Measurements from ENCODE around the gene UCHL3.
"Not testable (repeated sequence)": the region's sequence is repeated elsewhere in the genome, so short reads cannot be mapped to it uniquely, and the experiment has no call there.

UCHL3 gene

DNA sequence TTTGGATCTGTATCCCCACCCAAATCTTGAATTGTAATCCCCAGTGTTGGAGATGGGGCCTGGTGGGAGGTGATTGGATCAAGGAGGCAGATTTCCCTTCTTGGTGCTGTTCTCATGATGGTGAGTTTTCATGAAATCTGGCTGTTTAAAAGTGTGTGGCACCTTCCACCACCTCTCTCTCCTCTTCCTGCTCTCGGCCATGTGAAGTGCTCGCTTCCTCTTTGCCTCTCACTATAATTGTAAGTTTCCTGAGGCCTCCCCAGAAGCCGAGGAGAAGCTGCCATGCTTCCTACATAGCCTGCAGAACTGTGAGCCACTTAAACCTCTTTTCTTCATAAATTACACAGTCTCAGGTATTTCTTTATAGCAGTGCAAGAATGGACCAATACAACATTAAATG, 27.6 kb upstream of the UCHL3 start:
- Histone ChIP-seq H3K36me3 (ENCODE audit: insufficient read depth, low read length) (peaks cover 13% of the 10 kb centered on the region), H3K4me3 (ENCODE audit: low read length) (no peak overlapping the region), H3K9me3 (replicated peaks; ENCODE audit: low read length) (no peaks in the 10 kb centered on the region), H3K4me2 (ENCODE audit: low read length) (no peak overlapping the region), H3K27me3 (ENCODE audit: control insufficient read depth, insufficient read depth, low read length) (no peaks in the 10 kb centered on the region), H3K9ac (ENCODE audit: low read depth, low read length) (no peak overlapping the region), H3K4me1 (ENCODE audit: control insufficient read depth, insufficient read depth, low read length) (no peaks in the 10 kb centered on the region)

DNA sequence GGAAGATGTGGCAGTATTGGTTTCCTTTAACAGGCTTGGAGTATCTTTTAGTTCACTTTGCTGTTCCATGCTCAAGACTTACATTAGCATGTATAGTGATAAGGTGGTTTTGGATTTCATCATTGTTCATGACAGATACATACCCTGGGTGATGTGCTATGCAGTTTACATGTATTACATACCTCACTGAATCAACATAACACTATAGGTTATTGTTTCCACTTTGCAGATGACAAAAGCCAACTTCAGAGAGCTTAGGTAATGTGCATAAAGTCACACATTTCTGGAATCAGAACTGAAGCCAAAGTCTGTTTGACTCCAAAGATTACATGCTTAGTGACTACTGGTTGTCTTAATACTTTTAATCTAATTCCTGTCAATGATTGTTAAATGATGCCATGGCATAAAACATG, 19.0 kb upstream of the UCHL3 start:
- Histone ChIP-seq H3K27me3 (ENCODE audit: control insufficient read depth, insufficient read depth, low read length) (no peaks in the 10 kb centered on the region), H3K9me3 (replicated peaks; ENCODE audit: low read length) (no peaks in the 10 kb centered on the region), H3K4me3 (ENCODE audit: low read length) (no peak overlapping the region), H3K4me1 (ENCODE audit: control insufficient read depth, insufficient read depth, low read length) (no peaks in the 10 kb centered on the region), H3K36me3 (ENCODE audit: insufficient read depth, low read length) (peaks cover 27% of the 10 kb centered on the region), H3K9ac (ENCODE audit: low read depth, low read length) (no peak overlapping the region), H3K4me2 (ENCODE audit: low read length) (no peak overlapping the region)

DNA sequence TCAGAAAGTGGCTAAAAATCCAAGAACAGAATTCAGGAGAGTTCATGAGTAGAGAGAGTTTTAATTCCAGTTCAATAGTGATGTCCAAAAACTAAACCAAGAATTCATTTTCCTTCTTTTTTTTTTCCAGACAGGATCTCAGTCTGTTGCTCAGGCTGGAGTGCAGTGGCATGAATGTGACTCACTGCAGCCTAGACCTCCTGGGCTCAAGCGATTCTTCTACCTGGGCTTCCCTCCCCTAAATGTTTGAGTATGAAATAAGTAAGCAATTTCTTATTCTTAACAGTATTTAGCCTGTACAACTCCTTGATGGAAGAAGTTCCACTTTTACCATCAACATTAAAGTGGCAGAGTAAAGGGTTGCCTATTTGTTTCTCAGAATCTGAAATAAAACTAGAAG, 15.7 kb upstream of the UCHL3 start:
- Histone ChIP-seq H3K4me3 (ENCODE audit: low read length) (no peak overlapping the region), H3K4me1 (ENCODE audit: control insufficient read depth, insufficient read depth, low read length) (peaks cover 12% of the 10 kb centered on the region), H3K27me3 (ENCODE audit: control insufficient read depth, insufficient read depth, low read length) (no peaks in the 10 kb centered on the region), H3K36me3 (ENCODE audit: insufficient read depth, low read length) (peaks cover 12% of the 10 kb centered on the region), H3K9me3 (replicated peaks; ENCODE audit: low read length) (no peaks in the 10 kb centered on the region), H3K4me2 (ENCODE audit: low read length) (no peak overlapping the region), H3K9ac (ENCODE audit: low read depth, low read length) (no peak overlapping the region)

DNA sequence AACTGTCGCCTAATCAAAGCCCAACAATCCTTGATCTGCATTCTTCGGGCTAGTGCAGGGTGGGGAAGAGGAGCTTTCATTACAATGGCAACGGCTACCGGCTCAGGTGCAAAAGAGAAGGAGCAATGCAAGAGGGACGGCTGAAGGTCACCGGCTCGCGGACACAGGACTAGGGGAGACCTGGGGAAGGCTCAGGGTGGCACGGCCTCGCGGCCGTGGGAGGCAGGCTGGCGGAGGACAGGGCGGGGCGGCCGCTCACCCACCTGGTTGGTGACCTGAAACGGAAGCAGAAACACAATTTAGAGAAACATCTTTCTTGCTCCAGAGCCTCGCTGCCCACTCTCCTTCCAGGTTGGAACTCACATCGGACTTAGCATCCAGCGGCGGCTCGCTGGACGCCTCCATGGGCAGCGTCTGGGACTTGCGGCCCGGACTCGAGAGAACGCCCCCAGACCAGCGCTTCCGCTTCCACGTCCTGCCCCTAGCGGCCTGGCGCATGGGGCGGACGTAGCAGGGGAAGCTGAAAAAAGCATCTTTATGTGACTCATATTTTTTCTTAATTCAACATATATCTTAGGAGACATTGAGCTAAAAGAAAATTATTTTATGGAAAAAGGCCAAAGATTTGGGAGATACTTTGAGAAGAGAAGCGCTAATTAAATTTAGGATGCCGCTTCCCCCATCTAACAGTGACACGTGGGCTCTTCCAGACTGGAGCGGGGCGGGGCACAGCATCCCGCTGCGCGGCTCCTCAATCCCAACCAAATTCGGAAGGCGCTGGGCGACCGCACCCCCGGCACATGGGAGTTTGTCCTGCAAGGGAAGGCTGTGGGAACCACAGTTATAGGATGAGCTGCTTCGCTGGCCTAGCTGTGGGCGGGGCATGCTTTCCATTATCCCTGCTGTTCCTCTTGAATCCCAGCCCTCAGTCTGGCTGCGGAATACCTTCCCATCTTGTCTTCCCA, 11.9 kb upstream of the UCHL3 start, which contains the start of gene COMMD6:
COMMD6 (minus strand) TSS at position 441 of the 965 bp plus-strand sequence; CDS start at position 405, 36 bp downstream.
- H3K36me3 ChIP-seq (ENCODE audit: insufficient read depth, low read length) = peaks cover 10% of the 10 kb centered on the region
- H3K4me2 ChIP-seq (ENCODE audit: low read length) = peak within 1 kb of the TSS; percentile 83
- H3K9me3 ChIP-seq (replicated peaks; ENCODE audit: low read length) = no peaks in the 10 kb centered on the region
- peak within 1 kb of the TSS; percentile 95 for H3K4me3 ChIP-seq (ENCODE audit: low read length)
- H3K27me3 ChIP-seq (ENCODE audit: control insufficient read depth, insufficient read depth, low read length) = no peaks in the 10 kb centered on the region
- peaks cover 12% of the 10 kb centered on the region for H3K4me1 ChIP-seq (ENCODE audit: control insufficient read depth, insufficient read depth, low read length)
- H3K9ac ChIP-seq (ENCODE audit: low read depth, low read length) = peak within 1 kb of the TSS; percentile 89

DNA sequence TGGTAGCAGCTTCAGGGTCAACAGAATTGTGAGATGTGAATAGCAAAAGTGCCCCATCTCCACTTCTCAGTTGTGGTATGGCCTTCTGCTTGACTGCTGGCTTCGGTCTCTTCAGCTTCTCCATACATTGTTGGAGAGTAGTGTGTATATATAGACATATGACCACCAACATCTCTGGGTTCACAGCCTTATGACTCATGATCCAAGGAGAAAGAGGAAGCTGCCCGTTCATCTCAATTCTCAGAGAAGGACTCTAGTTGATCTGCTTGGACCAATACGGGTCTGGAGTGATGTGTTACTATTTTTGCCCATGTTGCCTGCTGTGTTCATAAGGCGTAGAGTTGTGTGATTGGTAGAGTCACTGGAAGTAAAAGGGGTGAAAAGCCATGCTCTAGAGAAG, 8.3 kb upstream of the UCHL3 start:
- Histone ChIP-seq H3K9me3 (replicated peaks; ENCODE audit: low read length) (no peaks in the 10 kb centered on the region), H3K4me2 (ENCODE audit: low read length) (no peak overlapping the region), H3K36me3 (ENCODE audit: insufficient read depth, low read length) (peaks cover 2% of the 10 kb centered on the region), H3K4me1 (ENCODE audit: control insufficient read depth, insufficient read depth, low read length) (peaks cover 11% of the 10 kb centered on the region), H3K27me3 (ENCODE audit: control insufficient read depth, insufficient read depth, low read length) (no peaks in the 10 kb centered on the region), H3K4me3 (ENCODE audit: low read length) (no peak overlapping the region), H3K9ac (ENCODE audit: low read depth, low read length) (no peak overlapping the region)

DNA sequence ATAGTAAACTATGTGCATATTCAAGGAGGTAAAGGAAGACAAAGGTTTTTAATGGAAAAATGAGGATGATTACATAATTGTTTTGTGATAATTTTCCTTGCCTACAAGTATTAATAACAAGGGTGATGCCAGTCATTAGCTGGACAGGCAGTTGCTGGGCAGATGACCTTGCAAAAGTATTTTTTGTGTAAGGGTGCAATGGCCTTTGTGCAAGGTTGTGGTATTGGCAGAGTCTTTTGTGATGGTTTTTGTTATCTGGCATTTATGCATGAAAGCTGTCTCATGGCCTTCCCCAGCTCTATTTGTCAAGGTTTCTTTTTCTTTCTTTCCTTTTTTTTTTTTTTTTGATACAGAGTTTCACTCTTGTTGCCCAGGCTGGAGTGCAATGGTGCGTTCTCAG, 7.6 kb upstream of the UCHL3 start:
- Histone ChIP-seq H3K4me3 (ENCODE audit: low read length) (no peak overlapping the region), H3K4me1 (ENCODE audit: control insufficient read depth, insufficient read depth, low read length) (peaks cover 4% of the 10 kb centered on the region), H3K27me3 (ENCODE audit: control insufficient read depth, insufficient read depth, low read length) (no peaks in the 10 kb centered on the region), H3K36me3 (ENCODE audit: insufficient read depth, low read length) (no peaks in the 10 kb centered on the region), H3K9ac (ENCODE audit: low read depth, low read length) (no peak overlapping the region), H3K4me2 (ENCODE audit: low read length) (no peak overlapping the region), H3K9me3 (replicated peaks; ENCODE audit: low read length) (no peaks in the 10 kb centered on the region)

DNA sequence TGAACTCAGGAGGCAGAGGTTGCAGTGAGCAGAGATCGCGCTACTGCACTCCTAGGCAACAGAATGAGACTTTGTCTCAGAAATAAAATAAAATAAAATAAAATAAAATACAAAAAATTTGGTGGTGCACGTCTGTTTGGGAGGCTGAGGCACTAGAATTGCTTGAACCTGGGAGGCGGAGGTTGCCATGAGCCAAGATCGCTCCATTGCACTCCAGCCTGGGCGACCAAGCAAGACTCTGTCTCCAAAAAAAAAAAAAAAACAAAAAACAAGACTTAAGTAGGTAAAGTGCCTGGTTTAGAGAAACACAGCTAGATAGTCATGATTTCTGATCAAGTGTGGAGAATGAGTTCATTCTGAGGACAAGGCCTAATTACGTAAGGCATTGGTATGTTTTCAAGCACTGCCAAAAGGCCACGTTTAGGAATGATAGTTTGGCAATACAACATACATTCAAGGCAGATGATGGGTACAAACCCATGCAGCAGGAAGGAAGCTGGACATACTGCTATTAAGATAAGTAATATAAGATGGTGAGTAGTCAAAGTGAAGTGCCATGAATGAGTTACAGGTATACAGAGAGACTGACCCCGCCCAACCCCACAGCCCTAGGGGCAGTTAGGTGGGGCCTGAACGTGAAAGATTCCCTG, 4.8 kb upstream of the UCHL3 start:
- Histone ChIP-seq H3K9ac (ENCODE audit: low read depth, low read length) (no peak overlapping the region), H3K4me2 (ENCODE audit: low read length) (no peak overlapping the region)

DNA sequence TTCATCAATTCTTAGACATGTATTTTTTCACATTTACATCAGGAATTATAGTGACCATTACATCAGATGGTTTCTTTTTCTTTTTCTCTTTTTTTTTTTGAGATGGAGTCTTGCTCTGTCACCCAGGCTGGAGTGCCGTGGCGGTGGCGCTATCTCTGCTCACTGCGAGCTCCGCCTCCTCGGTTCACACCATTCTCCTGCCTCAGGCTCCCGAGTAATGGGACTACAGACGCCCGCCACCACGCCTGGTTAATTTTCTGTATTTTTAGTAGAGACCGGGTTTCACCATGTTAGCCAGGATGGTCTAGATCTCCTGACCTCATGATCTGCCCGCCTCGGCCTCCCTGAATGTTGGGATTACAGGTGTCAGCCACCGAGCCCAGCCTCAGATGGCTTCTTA, 4.2 kb upstream of the UCHL3 start:
- not testable (repeated sequence) for H3K36me3 ChIP-seq (ENCODE audit: insufficient read depth, low read length); H3K27me3 ChIP-seq (ENCODE audit: control insufficient read depth, insufficient read depth, low read length); H3K9me3 ChIP-seq (replicated peaks; ENCODE audit: low read length); H3K4me1 ChIP-seq (ENCODE audit: control insufficient read depth, insufficient read depth, low read length); H3K4me3 ChIP-seq (ENCODE audit: low read length); H3K4me2 ChIP-seq (ENCODE audit: low read length); H3K9ac ChIP-seq (ENCODE audit: low read depth, low read length)

More for the DNA sequence above, 4.8 kb upstream of the UCHL3 start:
- Histone ChIP-seq H3K27me3 (ENCODE audit: control insufficient read depth, insufficient read depth, low read length) (no peaks in the 10 kb centered on the region), H3K4me1 (ENCODE audit: control insufficient read depth, insufficient read depth, low read length) (peaks cover 6% of the 10 kb centered on the region), H3K36me3 (ENCODE audit: insufficient read depth, low read length) (no peaks in the 10 kb centered on the region), H3K4me3 (ENCODE audit: low read length) (no peak overlapping the region), H3K9me3 (replicated peaks; ENCODE audit: low read length) (no peaks in the 10 kb centered on the region)

DNA sequence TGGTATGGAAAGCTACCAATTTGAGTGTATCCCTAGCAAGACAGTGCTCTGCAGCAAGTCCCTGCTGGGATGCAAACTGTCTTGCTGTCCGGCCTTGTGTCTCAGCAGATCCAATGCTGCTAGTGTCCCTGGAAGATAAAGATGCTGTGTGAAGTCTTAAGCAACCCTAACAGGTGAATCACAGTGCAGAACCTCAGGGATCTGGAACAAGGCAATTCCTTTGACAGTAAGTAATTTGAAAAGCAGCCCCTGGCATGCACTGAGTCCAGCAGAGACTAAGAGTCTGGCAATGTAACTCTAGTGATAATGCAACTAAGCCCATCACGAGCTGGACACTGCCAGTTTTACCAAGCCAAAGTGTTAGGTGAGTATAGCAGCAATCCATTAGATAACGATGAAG, 1.7 kb upstream of the UCHL3 start:
- peaks cover 16% of the 10 kb centered on the region for H3K4me1 ChIP-seq (ENCODE audit: control insufficient read depth, insufficient read depth, low read length)
- H3K27me3 ChIP-seq (ENCODE audit: control insufficient read depth, insufficient read depth, low read length) = no peaks in the 10 kb centered on the region
- no peaks in the 10 kb centered on the region for H3K36me3 ChIP-seq (ENCODE audit: insufficient read depth, low read length)
- no peak overlapping the region for H3K4me3 ChIP-seq (ENCODE audit: low read length)
- no peak overlapping the region for H3K9ac ChIP-seq (ENCODE audit: low read depth, low read length)
- no peaks in the 10 kb centered on the region for H3K9me3 ChIP-seq (replicated peaks; ENCODE audit: low read length)
- H3K4me2 ChIP-seq (ENCODE audit: low read length) = no peak overlapping the region

DNA sequence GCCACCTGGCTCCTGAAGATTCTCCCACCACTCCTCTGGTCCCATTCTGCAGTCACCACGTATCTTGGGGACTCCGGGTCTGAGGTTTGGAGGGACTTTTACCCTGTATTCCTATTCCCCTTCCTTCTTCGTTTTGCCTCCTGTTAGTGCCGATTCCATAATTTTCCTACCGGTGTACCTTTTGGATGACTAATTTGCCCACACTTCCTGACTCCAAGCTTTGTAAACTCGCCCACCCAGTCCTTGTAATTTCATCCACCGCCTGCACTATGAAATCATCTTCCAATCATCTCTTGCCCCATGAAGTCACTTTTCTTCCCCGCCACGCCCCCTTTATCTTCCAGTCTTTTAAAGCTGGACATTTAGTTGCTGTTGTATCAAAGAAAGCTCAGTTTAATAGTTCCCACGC, 572 bp downstream of the UCHL3 start:
- no peaks in the 10 kb centered on the region for H3K27me3 ChIP-seq (ENCODE audit: control insufficient read depth, insufficient read depth, low read length)
- H3K9ac ChIP-seq (ENCODE audit: low read depth, low read length) = peak overlapping the region; percentile 97
- H3K4me2 ChIP-seq (ENCODE audit: low read length) = peak overlapping the region; percentile 94
- peaks cover 16% of the 10 kb centered on the region for H3K4me1 ChIP-seq (ENCODE audit: control insufficient read depth, insufficient read depth, low read length)
- H3K4me3 ChIP-seq (ENCODE audit: low read length) = peak overlapping the region; percentile 92
- H3K9me3 ChIP-seq (replicated peaks; ENCODE audit: low read length) = no peaks in the 10 kb centered on the region
- H3K36me3 ChIP-seq (ENCODE audit: insufficient read depth, low read length) = peaks cover 5% of the 10 kb centered on the region

DNA sequence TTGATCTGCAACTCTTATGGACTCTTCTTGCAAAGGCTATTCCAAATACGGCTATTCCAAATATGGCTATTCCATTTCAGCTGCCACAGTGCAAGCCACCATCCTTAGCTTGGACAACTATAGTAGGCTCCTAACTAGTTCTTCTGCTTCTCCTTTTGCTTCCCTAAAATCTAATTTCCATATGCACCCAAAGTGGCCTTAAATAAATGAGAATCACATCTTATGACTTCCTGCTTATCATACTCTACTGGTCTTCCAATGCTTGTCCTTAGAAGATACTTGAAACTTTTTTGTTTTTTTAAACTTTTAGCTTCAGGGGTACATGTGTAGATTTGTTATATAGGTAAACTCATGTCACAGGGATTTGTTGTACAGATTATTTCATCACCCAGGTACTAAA, 4.9 kb downstream of the UCHL3 start:
- Histone ChIP-seq H3K4me1 (ENCODE audit: control insufficient read depth, insufficient read depth, low read length) (peaks cover 10% of the 10 kb centered on the region), H3K9me3 (replicated peaks; ENCODE audit: low read length) (no peaks in the 10 kb centered on the region), H3K27me3 (ENCODE audit: control insufficient read depth, insufficient read depth, low read length) (no peaks in the 10 kb centered on the region), H3K4me2 (ENCODE audit: low read length) (no peak overlapping the region), H3K36me3 (ENCODE audit: insufficient read depth, low read length) (peaks cover 7% of the 10 kb centered on the region), H3K4me3 (ENCODE audit: low read length) (no peak overlapping the region), H3K9ac (ENCODE audit: low read depth, low read length) (no peak overlapping the region)
